Heart left ventricle (tissue), 13 donors: ENCODE measurements around the gene CELF2.

Experiments
- CTCF ChIP-seq, 12 donors: fragments of 200-600 bp; sonication (generic) in 4 of 12; IDR thresholded peaks; one replicate each; pipeline versions ENCODE4 v1.5.0 to v1.8.0; 2018 to 2022; ENCODE audit warnings: antibody characterized with exemption in 12 of 12, mild to moderate bottlenecking in 5 of 12
- POLR2A ChIP-seq, 2 donors: fragments of 450-650 bp; IDR thresholded peaks; one replicate each; pipeline ENCODE4 v1.6.1; 2017; ENCODE audit warnings: antibody characterized with exemption in 2 of 2, mild to moderate bottlenecking in 2 of 2, moderate library complexity in 2 of 2
- donor health status: ischemic (EF 13 %, LVEDD 7.1; RV severe dilation, severe dysfunction).
- donor health status: DM: no; HTN: yes; CAD: no.
- donor health status: DM: no; HTN: no; CAD: no.
- donor health status: ischemic (EF 25% LVEDD 6.9; RV normal size, moderate dysfunction).
- donor health status: ischemic (EF 25% LVEDD 5.7; RV mildly dilated, moderate dysfunction).
- donor health status: ischemic (EF 35%, LVEDD 5.7; RV mildly dilated, moderate dysfunction).
- donor health status: nonischemic (EF 11% LVEDD 7.7; RV severe dilation, severe dysfunction).
- donor health status: DM: yes; HTN: yes; CAD: no.
- donor health status: PGD.
- donor health status: ischemic (EF 29% LVEDD 5.4; RV normal size, mild dysfunction).
- donor health status: nonischemic (EF 23%, LVEDD 6.1; RV moderate dilation, normal function).

DNA sequence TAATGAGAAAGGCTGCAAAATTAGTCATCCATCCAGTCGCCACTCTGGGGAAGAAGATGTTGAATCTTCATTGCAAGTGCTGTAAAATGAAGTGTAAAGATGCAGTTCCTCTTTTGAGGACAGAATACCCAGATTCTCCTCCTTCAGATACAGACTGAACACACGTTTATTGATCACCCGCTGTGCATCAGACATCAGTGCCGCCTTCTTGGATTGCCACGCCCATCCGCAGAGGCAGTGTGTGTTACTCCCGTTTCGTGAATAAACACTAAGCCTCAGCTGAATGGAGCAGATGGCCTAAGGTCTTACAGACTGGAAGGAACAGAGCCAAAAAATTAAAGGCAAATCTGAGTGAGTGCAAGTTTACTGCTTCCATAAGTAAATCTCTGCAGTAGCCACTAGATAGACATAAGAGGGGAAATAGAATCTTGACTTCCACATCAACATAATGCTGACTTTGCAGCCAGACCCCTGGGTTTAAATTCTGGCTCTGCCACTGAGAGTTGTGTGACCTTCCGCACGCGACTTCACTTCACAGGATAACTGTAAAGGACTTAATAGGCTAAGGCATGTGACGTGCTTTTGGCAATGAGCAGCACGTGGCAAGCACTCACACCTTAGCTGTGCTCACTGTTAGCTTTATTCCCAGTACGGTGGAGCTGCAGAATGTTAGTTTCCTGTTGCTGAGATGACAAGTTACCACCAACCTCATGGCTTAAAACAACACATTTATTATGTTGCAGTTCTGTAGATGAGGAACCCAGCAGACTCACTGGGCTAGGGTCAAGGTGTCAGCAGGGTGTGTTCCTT lies 285.9 kb downstream of the CELF2 start:
- TF ChIP-seq CTCF (IDR thresholded peaks at IDR 0.05) (no peak), POLR2A (IDR thresholded peaks at IDR 0.05) (no peak)
